Sigmoid colon (tissue), 4 donors: ENCODE measurements around the gene PLXNA4.

ENCODE experiments used
- CTCF ChIP-seq, 4 experiments: fragments of 450-650 bp in 3 of 4; fragments of 200-600 bp in 1 of 4; IDR thresholded peaks; one replicate each; pipeline ENCODE4 v1.5.1; 2016 to 2019; ENCODE audit warnings: antibody characterized with exemption in 4 of 4, mild to moderate bottlenecking in 3 of 4, moderate library complexity in 2 of 4
- POLR2A ChIP-seq, 2 donors: fragments of 450-650 bp; IDR thresholded peaks; one replicate each; pipeline ENCODE4 v1.6.1; 2016; ENCODE audit warnings: antibody characterized with exemption in 2 of 2, mild to moderate bottlenecking in 2 of 2, moderate library complexity in 2 of 2
- POLR2AphosphoS5 ChIP-seq, 4 donors: sonication (generic); formaldehyde crosslinking; IDR thresholded peaks; one replicate each; pipeline ENCODE4 v1.6.1; 2017; ENCODE audit warnings: antibody characterized with exemption in 4 of 4

- TF ChIP-seq CTCF (IDR thresholded peaks at IDR 0.05) (no peak), POLR2A (IDR thresholded peaks at IDR 0.05) (no peak), POLR2AphosphoS5 (IDR thresholded peaks at IDR 0.05) (no peak)
Measured at GRCh38 chr7:132521423-132521822, 54.8 kb downstream of the PLXNA4 start.
